A549 (cell line): Measurements from ENCODE around the gene DMRTC2. TPM values are rescaled to one million over a fixed set of nuclear protein-coding genes. Genes with fewer than 3 reads are reported as not detected.

Experiments
- ATAC-seq, 2 experiments: fragments of 200-7000 bp in 1 of 2; fragments of >200 bp in 1 of 2; cut with Nextera tagmentation in 1 of 2; cut with Tn5 transposase in 1 of 2; 3 replicates each; pipeline versions ENCODE4 v1.8.0 to v1.9.1; 2018 to 2020; ENCODE audit warnings: mild to moderate bottlenecking in 1 of 2, moderate library complexity in 1 of 2
- CTCF ChIA-PET: fragments of 300-600 bp; sonication (Branson Sonifier 250); formaldehyde crosslinking; extraction: SDS; loops from one replicate; lab custom pipeline; 2021; ENCODE audit warnings: antibody characterized with exemption, inconsistent platforms; lab: Yijun Ruan, JAX
- POLR2A ChIA-PET: fragments of 350-600 bp; formaldehyde crosslinking; extraction: SDS; loops from one replicate; lab custom pipeline; 2021; ENCODE audit warnings: antibody characterized with exemption, inconsistent platforms; lab: Yijun Ruan, JAX
- DNase-seq, 2 experiments: peaks; one replicate each; pipeline versions ENCODE4 v3.0.0 to v3.0.0-alpha.2; 2011 to 2016; ENCODE audit warnings: low read depth in 1 of 2, low spot score in 1 of 2
- FAIRE-seq: peaks from 2 replicates; lab custom pipeline; 2011; peaks lifted over from hg19 to GRCh38; lab: Jason Lieb, UNC
- H3K27ac ChIP-seq, 2 experiments: fragments of >200 bp; sonication (Bioruptor Twin); formaldehyde crosslinking; 3 replicates each; pipeline ENCODE4 v1.5.1; 2016 to 2017
- H3K4me1 ChIP-seq: fragments of >200 bp; sonication (Bioruptor Twin); formaldehyde crosslinking; 3 replicates; pipeline ENCODE4 v1.6.1; 2016
- H3K4me2 ChIP-seq: fragments of >200 bp; sonication (Bioruptor Twin); formaldehyde crosslinking; 3 replicates; pipeline ENCODE4 v1.6.1; 2016
- H3K4me3 ChIP-seq: fragments of >200 bp; sonication (Bioruptor Twin); formaldehyde crosslinking; 3 replicates; pipeline ENCODE4 v1.5.1; 2016
- H3K9me3 ChIP-seq: fragments of >200 bp; sonication (Bioruptor Twin); formaldehyde crosslinking; 3 replicates; pipeline ENCODE4 v1.6.1; 2016
- BHLHE40 ChIP-seq: IDR thresholded peaks from 2 replicates; pipeline ENCODE4 v1.6.1; 2012; ENCODE audit warnings: low read depth, low read length, inconsistent platforms
- CHD4 ChIP-seq: fragments of 200-600 bp; sonication (generic); IDR thresholded peaks from 2 replicates; pipeline ENCODE4 v1.6.1; 2016; ENCODE audit warnings: antibody characterized with exemption, mild to moderate bottlenecking, borderline replicate concordance
- EHF ChIP-seq: fragments of 250-450 bp; sonication (Bioruptor Pico); IDR thresholded peaks from 2 replicates; pipeline ENCODE4 v1.5.0; 2020; ENCODE audit warnings: mild to moderate bottlenecking
- EHMT2 ChIP-seq: fragments of 200-600 bp; sonication (generic); IDR thresholded peaks from 2 replicates; pipeline ENCODE4 v1.6.1; 2016; ENCODE audit warnings: antibody characterized with exemption, low read depth, mild to moderate bottlenecking, moderate library complexity
- FOSB ChIP-seq: fragments of 250-450 bp; sonication (Bioruptor Pico); IDR thresholded peaks from 2 replicates; pipeline ENCODE4 v1.5.0; 2020; ENCODE audit warnings: mild to moderate bottlenecking, moderate library complexity
- FOXS1 ChIP-seq: fragments of 250-450 bp; sonication (Bioruptor Pico); IDR thresholded peaks from 2 replicates; pipeline ENCODE4 v1.5.0; 2020; ENCODE audit warnings: mild to moderate bottlenecking, moderate library complexity
- JUNB ChIP-seq: fragments of >200 bp; sonication (Bioruptor Twin); formaldehyde crosslinking; IDR thresholded peaks from 2 replicates; pipeline ENCODE4 v1.6.1; 2016
- MAZ ChIP-seq: fragments of 150-350 bp; IDR thresholded peaks from 2 replicates; pipeline ENCODE4 v1.6.1; 2014; ENCODE audit warnings: antibody characterized with exemption, low read depth, low read length, borderline replicate concordance
- NFE2L2 ChIP-seq: fragments of 150-350 bp; conservative IDR thresholded peaks from 2 replicates; pipeline ENCODE4 v1.6.1; 2014; ENCODE audit warnings: low read length
- NPAS2 ChIP-seq: fragments of 250-450 bp; sonication (Bioruptor Pico); IDR thresholded peaks from 2 replicates; pipeline ENCODE4 v1.8.0; 2022; ENCODE audit warnings: mild to moderate bottlenecking, moderate library complexity, borderline replicate concordance
- POLR2A ChIP-seq: IDR thresholded peaks from 2 replicates; pipeline ENCODE4 v1.6.1; 2012; ENCODE audit warnings: mild to moderate bottlenecking, low read length
- POLR2AphosphoS2 ChIP-seq: conservative IDR thresholded peaks from 2 replicates; pipeline ENCODE4 v1.6.1; 2012; ENCODE audit warnings: low read length, improper control_type of control experiment, inconsistent platforms
- RAD21 ChIP-seq, 2 experiments: fragments of >200 bp in 1 of 2; sonication (Bioruptor Twin) in 1 of 2; formaldehyde crosslinking in 1 of 2; IDR thresholded peaks in 1 of 2; conservative IDR thresholded peaks in 1 of 2; 2 replicates in 1 of 2; 3 replicates in 1 of 2; pipeline ENCODE4 v1.6.1; 2012 to 2018; ENCODE audit warnings: inconsistent platforms in 1 of 2
- TFCP2L1 ChIP-seq: fragments of 250-450 bp; sonication (Bioruptor Pico); IDR thresholded peaks from 2 replicates; pipeline ENCODE4 v1.5.0; 2021; ENCODE audit warnings: mild to moderate bottlenecking
- TP53 ChIP-seq: fragments of 250-450 bp; sonication (Bioruptor Pico); IDR thresholded peaks from 2 replicates; pipeline ENCODE4 v1.5.0; 2021; ENCODE audit warnings: mild to moderate bottlenecking, moderate library complexity
- ZFP36 ChIP-seq: fragments of 450-650 bp; IDR thresholded peaks from 2 replicates; pipeline ENCODE4 v1.6.1; 2014; ENCODE audit warnings: borderline replicate concordance; ENCODE audit not compliant: partially characterized antibody
- ZSCAN20 ChIP-seq: fragments of 250-450 bp; sonication (Bioruptor Pico); IDR thresholded peaks from 2 replicates; pipeline ENCODE4 v1.8.0; 2022; ENCODE audit warnings: mild to moderate bottlenecking, moderate library complexity
- WGBS: methylation state at CpG from one replicate; pipeline ENCODE4 v1.1.6; 2017; ENCODE audit errors: missing lambda C conversion rate; 5-methylcytosine and 5-hydroxymethylcytosine counted together
- polyA minus RNA-seq: library from RNA; depleted of rRNA, polyadenylated mRNA; stranded (reverse); fragments of >200 nt; gene quantifications from 2 replicates; pipeline ENCODE4 v1.2.3, GENCODE V29; 2011; rRNA and poly(A)+ RNA removed
- polyA plus RNA-seq, 4 experiments: library from polyadenylated mRNA; depleted of rRNA in 3 of 4; stranded (reverse); fragments of >200 nt; fragmentation: RNase III in 1 of 4; extraction: RNeasy Plus Mini Kit Qiagen cat#74134 plus additional on column Dnase treatment in 1 of 4; gene quantifications; 2 replicates in 3 of 4; 3 replicates in 1 of 4; pipeline ENCODE4 v1.2.3, GENCODE V29; 2011 to 2017
- TF ChIP-seq, protein P1 (sequence below): fragments of >200 bp; sonication (Bioruptor Twin); formaldehyde crosslinking; IDR thresholded peaks from 3 replicates; pipeline ENCODE4 v1.6.1; 2016
- TF ChIP-seq, protein P2 (sequence below): fragments of 450-650 bp; IDR thresholded peaks from 2 replicates; pipeline ENCODE4 v1.6.1; 2014; ENCODE audit warnings: antibody characterized with exemption
- TF ChIP-seq, protein P3 (sequence below): fragments of 150-350 bp; IDR thresholded peaks from 2 replicates; pipeline ENCODE4 v1.6.1; 2014; ENCODE audit warnings: low read depth, mild to moderate bottlenecking, low read length
- TF ChIP-seq, protein P4 (sequence below): IDR thresholded peaks from 2 replicates; pipeline ENCODE4 v1.6.1; 2012
- TF ChIP-seq, protein P5 (sequence below): fragments of 200-600 bp; sonication (generic); IDR thresholded peaks from 2 replicates; pipeline ENCODE4 v1.6.1; 2016; ENCODE audit warnings: antibody characterized with exemption, mild to moderate bottlenecking, moderate library complexity

DMRTC2 gene
- not detected in 2 replicates for polyA plus RNA-seq (2011; rRNA removed)
- polyA plus RNA-seq (2012; cell fraction: cytosol; rRNA removed) = not detected in 2 replicates
- polyA plus RNA-seq (2012; cell fraction: nucleus; rRNA removed) = not detected in 2 replicates
- polyA plus RNA-seq (2017; fragmentation: RNase III; extraction: RNeasy Plus Mini Kit Qiagen cat#74134 plus additional on column Dnase treatment) = not detected in 3 replicates
- polyA minus RNA-seq = not detected in 2 replicates

DNA sequence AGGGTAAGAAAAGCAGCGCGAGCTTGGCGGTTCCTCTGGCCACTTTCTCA is at the start of gene DMRTC2:
Gene DMRTC2, plus strand, starts transcription at position 42 of the 50 bp plus-strand sequence. CDS start 2,387 bp downstream, outside the sequence.
- FAIRE-seq = no peak

DNA sequence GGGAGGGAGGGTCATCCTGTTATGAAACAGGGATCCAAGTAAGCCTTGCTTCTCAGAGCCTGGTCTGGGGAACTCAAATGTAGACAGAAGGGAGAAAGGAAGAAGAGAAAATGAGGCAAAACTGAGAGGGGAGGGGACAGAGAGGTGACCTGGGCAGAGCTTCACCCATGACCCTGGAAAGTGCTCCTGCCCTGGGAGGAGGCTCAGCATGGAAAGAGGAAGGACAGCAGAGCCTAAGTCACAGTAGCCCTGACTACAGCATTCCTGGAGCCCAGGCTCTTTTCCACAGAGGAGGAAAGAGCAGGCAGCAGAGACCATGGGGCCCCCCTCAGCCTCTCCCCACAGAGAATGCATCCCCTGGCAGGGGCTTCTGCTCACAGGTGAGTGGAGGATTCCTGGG is 48.5 kb upstream of the DMRTC2 start, which contains the start of gene CEACAM3:
Gene CEACAM3, plus strand, starts transcription at position 226 of the 400 bp plus-strand sequence. Its CDS starts 91 bp downstream, at position 317.
- H3K4me3 ChIP-seq = no peak within 1 kb of the TSS
- TF ChIP-seq JUNB (no peak), NPAS2 (no peak), MAZ (no peak), TP53 (no peak), ZSCAN20 (CRISPR knock-in tag) (no peak), FOXS1 (no peak), EHF (no peak), BHLHE40 (no peak), RAD21 (conservative IDR thresholded peaks at IDR 0.05 in 1 of 2, IDR thresholded peaks at IDR 0.05 in 1 of 2) (no peak), ZFP36 (no peak), POLR2AphosphoS2 (no peak), FOSB (CRISPR knock-in tag) (no peak)
- TF ChIP-seq, protein P1, sequence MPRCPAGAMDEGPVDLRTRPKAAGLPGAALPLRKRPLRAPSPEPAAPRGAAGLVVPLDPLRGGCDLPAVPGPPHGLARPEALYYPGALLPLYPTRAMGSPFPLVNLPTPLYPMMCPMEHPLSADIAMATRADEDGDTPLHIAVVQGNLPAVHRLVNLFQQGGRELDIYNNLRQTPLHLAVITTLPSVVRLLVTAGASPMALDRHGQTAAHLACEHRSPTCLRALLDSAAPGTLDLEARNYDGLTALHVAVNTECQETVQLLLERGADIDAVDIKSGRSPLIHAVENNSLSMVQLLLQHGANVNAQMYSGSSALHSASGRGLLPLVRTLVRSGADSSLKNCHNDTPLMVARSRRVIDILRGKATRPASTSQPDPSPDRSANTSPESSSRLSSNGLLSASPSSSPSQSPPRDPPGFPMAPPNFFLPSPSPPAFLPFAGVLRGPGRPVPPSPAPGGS = no peak
- TF ChIP-seq, protein P2, sequence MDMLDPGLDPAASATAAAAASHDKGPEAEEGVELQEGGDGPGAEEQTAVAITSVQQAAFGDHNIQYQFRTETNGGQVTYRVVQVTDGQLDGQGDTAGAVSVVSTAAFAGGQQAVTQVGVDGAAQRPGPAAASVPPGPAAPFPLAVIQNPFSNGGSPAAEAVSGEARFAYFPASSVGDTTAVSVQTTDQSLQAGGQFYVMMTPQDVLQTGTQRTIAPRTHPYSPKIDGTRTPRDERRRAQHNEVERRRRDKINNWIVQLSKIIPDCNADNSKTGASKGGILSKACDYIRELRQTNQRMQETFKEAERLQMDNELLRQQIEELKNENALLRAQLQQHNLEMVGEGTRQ = no peak
- TF ChIP-seq, protein P3, sequence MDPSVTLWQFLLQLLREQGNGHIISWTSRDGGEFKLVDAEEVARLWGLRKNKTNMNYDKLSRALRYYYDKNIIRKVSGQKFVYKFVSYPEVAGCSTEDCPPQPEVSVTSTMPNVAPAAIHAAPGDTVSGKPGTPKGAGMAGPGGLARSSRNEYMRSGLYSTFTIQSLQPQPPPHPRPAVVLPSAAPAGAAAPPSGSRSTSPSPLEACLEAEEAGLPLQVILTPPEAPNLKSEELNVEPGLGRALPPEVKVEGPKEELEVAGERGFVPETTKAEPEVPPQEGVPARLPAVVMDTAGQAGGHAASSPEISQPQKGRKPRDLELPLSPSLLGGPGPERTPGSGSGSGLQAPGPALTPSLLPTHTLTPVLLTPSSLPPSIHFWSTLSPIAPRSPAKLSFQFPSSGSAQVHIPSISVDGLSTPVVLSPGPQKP = no peak
- DNase-seq (no peak), FAIRE-seq (no peak), ATAC-seq (no peak)
- H3K4me1 ChIP-seq = 0 out of 3 replicates have a peak, but pooled peaks cover 11% of the 10 kb centered on the region
- H3K27ac ChIP-seq = no peak within 1 kb of the TSS
- no peak within 1 kb of the TSS for H3K4me2 ChIP-seq
- ChIA-PET CTCF (interaction anchor here (0.9 to 19.4 kb wide), 20 partner anchors 8 to 356 kb away, joined by 3 to 428 read pairs (median 9); partner anchors contain the start of genes CEACAM5, CEACAM6, DMRTC2 and LYPD4), POLR2A (no interaction called here)
- peaks cover 2% of the 10 kb centered on the region for H3K9me3 ChIP-seq

More for the DNA sequence above, at the start of gene DMRTC2:
- H3K9me3 ChIP-seq = no peaks in the 10 kb centered on the region
- DNase-seq = no peak
- no peak within 1 kb of the TSS for H3K27ac ChIP-seq
- no peak within 1 kb of the TSS for H3K4me3 ChIP-seq
- ChIA-PET CTCF (interaction anchor here (1.6 to 2.6 kb wide), 4 partner anchors 9 to 281 kb away, joined by 4 to 14 read pairs (median 8); partner anchors contain the start of gene CEACAM3), POLR2A (interaction anchor here (2.3 kb wide), 1 partner anchor 15 kb away, joined by 10 read pairs; the partner anchor contains the start of gene RPS19)
- TF ChIP-seq BHLHE40 = no peak
- no peak for TF ChIP-seq NFE2L2
- TF ChIP-seq CHD4 = no peak
- no peak for TF ChIP-seq POLR2A
- TF ChIP-seq, protein P4, sequence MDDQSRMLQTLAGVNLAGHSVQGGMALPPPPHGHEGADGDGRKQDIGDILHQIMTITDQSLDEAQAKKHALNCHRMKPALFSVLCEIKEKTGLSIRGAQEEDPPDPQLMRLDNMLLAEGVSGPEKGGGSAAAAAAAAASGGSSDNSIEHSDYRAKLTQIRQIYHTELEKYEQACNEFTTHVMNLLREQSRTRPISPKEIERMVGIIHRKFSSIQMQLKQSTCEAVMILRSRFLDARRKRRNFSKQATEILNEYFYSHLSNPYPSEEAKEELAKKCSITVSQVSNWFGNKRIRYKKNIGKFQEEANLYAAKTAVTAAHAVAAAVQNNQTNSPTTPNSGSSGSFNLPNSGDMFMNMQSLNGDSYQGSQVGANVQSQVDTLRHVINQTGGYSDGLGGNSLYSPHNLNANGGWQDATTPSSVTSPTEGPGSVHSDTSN = no peak
- TF ChIP-seq, protein P5, sequence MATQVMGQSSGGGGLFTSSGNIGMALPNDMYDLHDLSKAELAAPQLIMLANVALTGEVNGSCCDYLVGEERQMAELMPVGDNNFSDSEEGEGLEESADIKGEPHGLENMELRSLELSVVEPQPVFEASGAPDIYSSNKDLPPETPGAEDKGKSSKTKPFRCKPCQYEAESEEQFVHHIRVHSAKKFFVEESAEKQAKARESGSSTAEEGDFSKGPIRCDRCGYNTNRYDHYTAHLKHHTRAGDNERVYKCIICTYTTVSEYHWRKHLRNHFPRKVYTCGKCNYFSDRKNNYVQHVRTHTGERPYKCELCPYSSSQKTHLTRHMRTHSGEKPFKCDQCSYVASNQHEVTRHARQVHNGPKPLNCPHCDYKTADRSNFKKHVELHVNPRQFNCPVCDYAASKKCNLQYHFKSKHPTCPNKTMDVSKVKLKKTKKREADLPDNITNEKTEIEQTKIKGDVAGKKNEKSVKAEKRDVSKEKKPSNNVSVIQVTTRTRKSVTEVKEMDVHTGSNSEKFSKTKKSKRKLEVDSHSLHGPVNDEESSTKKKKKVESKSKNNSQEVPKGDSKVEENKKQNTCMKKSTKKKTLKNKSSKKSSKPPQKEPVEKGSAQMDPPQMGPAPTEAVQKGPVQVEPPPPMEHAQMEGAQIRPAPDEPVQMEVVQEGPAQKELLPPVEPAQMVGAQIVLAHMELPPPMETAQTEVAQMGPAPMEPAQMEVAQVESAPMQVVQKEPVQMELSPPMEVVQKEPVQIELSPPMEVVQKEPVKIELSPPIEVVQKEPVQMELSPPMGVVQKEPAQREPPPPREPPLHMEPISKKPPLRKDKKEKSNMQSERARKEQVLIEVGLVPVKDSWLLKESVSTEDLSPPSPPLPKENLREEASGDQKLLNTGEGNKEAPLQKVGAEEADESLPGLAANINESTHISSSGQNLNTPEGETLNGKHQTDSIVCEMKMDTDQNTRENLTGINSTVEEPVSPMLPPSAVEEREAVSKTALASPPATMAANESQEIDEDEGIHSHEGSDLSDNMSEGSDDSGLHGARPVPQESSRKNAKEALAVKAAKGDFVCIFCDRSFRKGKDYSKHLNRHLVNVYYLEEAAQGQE = no peak
- TF ChIP-seq EHMT2 = no peak
- TF ChIP-seq TFCP2L1 (CRISPR knock-in tag) = no peak
- no peak within 1 kb of the TSS for H3K4me2 ChIP-seq
- ATAC-seq = no peak
- H3K4me1 ChIP-seq = no peaks in the 10 kb centered on the region
- WGBS = 94% methylated on average over 3 of the region's 3 CpGs
